Muscle of back (tissue), 13 donors: ENCODE data around the gene OTUD6A. TPM values are rescaled to one million over a fixed set of nuclear protein-coding genes. Genes with fewer than 3 reads are reported as not detected.
A peak's percentile ranks its signal among the peaks of the same experiment; 100 is the strongest.

Experiments used
- DNase-seq, 3 donors: peaks; one replicate each; pipeline versions ENCODE4 v3.0.0 to v3.0.0-alpha.2; 2013
- long read RNA-seq, 9 donors: transcript quantifications; one replicate each; lab custom pipeline, GENCODE V29; 2026
- polyA plus RNA-seq, 10 donors: library from polyadenylated mRNA; unstranded; fragments of 120-200 nt; gene quantifications; one replicate each; pipeline ENCODE4 v1.2.1, GENCODE V29; 2013; ENCODE audit not compliant: insufficient read length in 10 of 10

Gene OTUD6A
- polyA plus RNA-seq, result not detected
- long read RNA-seq, donor 1, result 0 reads
- long read RNA-seq, donor 2, result 0 reads
- long read RNA-seq, donor 3, result 0 reads
- long read RNA-seq, donor 4, result 0 reads
- long read RNA-seq, donor 5, result 0 reads
- long read RNA-seq, donor 6, result 0 reads
- long read RNA-seq, donor 7, result 0 reads
- long read RNA-seq, donor 8, result 0 reads
- long read RNA-seq, donor 9, result 0 reads

GRCh38 chrX:70062076-70062475 lies at the start of gene OTUD6A:
OTUD6A (plus strand) TSS chrX:70062457; CDS start chrX:70062525, 68 bp downstream.
- DNase-seq, result no peak

- DNase-seq, result no peak
Measured at GRCh38 chrX:70012756-70013155, 49.5 kb upstream of the OTUD6A start.

DNA sequence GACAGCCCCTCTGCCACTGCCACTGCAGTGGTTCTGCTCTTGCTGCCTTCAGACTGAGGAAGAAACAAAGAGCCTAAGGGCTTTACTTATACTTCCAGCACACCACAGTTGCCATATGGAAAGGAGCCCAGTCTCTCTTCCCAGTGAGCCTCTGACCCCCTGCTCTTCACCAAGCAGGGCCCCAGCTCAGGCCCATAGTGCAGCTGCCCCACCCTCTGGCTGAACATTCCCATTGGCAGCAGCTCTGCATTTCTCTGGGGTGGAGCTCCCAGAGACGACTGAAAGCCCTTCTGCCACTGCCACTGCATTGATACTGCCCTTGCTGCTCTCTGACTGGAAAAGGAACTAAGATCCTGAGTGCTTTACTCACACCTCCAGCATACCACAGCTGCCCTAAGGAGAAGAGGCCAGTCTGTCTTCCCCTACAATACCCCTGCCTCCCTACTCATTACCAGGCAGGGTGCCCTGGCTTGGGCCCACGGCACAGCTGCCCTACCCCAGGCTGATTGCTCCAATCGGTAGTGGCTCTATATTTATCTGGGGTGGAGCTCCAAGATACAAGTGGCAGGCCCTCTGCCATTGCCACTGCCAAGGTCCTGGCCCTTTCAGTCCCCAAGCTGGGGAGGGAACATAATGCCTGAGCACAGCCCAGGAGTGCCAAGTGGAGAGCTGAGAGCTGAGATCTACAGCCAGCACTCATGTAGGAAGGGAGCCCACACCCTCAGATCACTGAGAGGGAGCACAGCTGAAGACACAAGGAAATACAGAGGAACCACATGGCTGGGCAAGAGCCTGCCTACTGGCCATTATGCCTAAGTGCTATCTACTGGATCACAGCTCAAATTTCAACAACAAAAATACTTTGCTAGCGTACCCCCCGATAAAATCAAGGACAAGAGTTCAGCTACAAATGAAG lies 48.5 kb upstream of the OTUD6A start:
- peak in 1 of 3 donors; percentile 51 for DNase-seq

DNA sequence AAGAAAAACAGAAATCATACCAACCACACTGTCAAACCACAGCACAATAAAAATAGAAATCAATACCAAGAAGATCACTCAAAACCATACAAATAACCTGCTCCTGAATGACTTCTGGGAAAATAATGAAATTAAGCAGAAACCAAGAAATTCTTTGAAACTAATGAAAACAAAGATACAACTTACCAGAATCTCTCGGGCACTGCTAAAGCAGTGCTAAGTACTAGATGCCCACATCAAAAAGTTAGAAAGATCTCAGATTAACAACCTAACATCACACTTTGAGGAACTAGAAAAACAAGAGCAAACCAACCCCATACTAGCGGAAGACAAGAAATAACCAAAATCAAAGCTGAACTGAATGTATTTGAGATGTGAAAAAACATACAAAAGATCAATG lies 45.7 kb upstream of the OTUD6A start:
- DNase-seq, result no peak

GRCh38 chrX:70022616-70023015 lies 39.6 kb upstream of the OTUD6A start:
- no peak for DNase-seq

- peak in 2 of 3 donors; percentile 27 to 51 for DNase-seq
Measured at GRCh38 chrX:70025464-70025863, 36.8 kb upstream of the OTUD6A start.

DNA sequence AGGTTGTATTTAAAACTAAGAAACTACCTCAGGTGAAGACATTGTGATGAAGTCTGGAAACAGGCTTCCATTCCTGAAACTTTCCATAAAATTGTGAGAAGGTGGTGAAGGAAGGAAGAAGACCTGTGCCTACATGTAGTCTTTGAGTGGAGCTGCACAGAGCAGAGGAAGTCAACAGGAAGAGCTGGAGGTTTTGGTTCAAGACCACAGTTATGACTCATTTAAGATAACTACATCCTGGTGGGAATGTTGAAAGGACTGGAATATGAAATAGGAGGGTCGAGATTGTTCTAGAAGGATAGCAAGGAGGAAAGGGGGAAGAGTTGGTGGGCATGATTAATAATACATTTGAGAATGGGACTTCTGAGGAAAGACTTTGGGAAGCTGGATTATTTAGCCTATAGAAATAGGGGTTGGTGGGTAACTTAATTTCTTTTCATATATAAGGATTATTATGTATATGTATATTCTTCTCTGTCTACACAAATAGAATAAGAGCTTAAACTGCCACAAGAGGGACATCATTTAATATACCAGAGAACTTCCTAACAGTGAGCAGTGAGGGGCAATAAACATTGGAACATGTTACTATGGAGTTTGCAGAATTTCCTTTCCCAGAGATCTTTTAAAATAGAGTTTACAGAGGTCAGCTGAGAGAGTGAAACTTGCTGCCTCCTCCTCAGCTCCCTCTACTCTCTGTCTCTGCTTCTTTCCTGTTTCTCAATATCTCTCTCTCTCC lies 36.0 kb upstream of the OTUD6A start:
- DNase-seq, result no peak

DNA sequence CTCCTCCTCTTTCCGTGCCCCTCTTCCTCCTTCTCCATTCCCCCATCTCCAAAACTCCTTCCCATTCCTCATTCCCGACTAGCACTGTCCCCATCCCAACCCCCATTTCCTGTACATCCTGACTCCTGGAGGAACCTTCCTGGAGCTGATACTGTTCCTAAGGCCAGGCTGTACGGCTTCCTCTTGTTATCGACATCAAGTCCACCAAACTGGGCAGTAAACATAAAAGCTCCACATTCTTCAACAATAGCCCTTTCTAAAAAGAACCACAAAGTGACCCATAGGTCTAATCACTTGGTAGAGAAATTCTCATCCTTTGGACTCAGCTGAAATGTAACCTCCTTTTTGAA lies 35.4 kb upstream of the OTUD6A start:
- DNase-seq, result no peak

GRCh38 chrX:70029863-70030262 lies 32.4 kb upstream of the OTUD6A start:
- peak in 1 of 3 donors; percentile 41 for DNase-seq

DNA sequence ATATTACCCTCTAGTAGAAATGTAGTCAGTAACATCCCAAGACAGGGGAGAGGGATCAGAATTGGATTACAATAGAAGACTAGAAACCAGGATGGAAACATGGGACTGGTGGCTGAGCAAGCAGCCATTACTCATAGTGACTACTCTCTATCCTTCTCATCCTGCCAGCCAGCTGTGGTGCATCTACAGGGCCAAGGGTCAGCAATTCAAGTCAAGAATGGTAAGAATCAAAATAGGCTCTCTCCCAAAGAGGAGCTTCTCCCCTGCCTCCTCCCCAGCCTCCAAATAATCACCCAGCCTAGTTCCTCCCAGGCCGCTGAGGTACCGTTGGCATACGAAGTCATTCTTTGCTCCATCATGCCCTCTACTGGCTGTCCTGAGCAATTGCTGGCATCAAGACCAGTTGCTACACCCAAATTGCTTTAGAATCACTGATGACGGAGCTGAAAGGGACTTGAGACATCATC lies 31.9 kb upstream of the OTUD6A start:
- DNase-seq, result peak; percentile 34 to 76 (median 63)

DNA sequence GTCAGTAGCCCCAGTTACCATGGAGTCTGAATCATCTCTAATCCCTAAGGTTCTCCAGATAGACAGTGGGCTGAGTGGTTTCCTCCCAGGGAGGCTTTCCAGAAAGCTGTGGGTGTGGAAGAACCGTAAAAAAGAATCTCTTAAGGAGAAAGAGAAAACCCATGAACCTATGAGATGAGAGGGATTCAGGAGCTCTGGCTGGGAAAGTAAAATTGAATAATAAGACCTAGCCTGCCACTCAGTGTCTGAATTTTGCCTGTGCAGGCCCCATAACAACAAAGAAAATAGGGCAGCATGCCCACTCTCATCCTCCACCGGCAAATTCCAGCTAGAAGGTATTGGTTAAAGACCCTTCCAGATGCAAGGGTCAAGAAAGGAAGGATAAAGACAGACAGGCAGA lies 29.5 kb upstream of the OTUD6A start:
- DNase-seq, result peak in 1 of 3 donors; percentile 21

DNA sequence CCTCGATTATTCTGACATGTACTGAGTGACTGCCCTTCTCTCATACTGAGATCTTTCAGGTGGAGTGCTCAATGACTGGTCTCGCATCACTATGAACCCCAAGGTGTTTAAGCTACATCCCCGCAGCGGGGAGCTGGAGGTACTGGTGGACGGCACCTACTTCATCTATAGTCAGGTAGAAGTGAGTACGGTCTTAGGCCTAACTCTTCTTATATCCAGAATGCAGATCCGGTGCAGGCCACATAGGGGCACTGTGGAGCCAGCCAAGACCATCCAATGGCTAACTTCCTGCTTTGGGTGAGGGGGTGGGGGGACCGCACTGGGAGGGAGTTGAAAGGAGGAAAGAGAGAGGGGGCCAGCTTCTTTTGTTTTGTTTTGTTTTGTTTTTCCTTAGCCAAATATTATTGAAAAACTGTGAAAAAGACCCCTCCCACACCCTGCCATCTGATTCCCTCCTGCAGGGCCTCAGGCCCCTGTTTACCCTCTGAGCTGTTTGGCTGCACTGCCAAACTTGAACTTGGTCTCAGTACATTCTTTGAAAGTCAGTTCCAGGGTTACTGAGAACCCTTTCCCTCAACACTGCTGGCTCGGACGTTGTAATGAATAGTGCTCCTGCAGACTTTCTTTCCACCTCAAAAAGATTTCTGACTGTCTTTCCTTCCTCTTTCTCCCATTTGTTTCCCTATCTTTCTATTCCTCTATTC lies 28.8 kb upstream of the OTUD6A start:
- DNase-seq, result no peak

DNA sequence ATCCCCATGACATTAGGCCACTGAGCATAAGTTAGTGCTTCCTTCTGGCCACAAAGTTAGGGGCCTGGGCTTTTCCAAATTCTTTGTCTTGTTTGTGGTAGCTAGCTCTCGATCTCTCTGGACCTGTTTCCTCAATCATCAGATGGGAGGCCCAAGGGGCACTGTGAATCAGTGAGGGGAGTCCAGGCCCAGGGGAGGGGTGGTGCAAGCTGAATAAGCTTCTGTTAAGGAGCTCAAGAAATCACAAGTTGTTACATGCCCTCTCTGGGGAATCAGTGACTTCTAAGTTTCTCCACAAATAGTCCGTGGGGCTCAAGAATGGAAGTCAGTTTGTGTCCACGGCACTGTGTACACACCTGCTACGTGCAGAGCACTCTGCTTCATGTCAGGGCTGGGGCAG lies 27.6 kb upstream of the OTUD6A start:
- no peak for DNase-seq

DNA sequence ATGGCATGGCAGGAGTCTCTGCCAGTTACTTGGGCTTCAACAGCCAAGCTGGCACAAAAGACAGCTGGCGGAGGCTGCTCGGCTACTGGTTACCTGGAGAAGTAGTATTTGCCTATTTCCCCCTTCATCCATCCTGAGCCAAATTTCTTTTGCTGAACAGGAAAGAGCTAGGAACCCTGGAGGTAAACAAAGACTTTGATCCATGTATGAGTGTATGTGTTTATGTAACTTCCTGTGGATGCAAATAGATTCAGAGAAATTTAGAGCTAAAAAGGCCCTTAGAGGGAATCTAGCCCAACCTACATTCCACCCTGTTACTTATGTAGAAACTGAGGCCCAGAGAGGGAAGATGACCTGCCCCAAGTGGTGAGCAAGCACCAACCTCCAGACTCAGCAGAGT lies 23.7 kb upstream of the OTUD6A start:
- DNase-seq, result no peak

GRCh38 chrX:70038951-70039350 lies 23.3 kb upstream of the OTUD6A start:
- DNase-seq, result no peak

- DNase-seq, result no peak
Measured at GRCh38 chrX:70039758-70040157, 22.5 kb upstream of the OTUD6A start.

GRCh38 chrX:70041993-70042392 lies 20.3 kb upstream of the OTUD6A start:
- no peak for DNase-seq

- no peak for DNase-seq
Measured at GRCh38 chrX:70042399-70043371, 19.6 kb upstream of the OTUD6A start.

DNA sequence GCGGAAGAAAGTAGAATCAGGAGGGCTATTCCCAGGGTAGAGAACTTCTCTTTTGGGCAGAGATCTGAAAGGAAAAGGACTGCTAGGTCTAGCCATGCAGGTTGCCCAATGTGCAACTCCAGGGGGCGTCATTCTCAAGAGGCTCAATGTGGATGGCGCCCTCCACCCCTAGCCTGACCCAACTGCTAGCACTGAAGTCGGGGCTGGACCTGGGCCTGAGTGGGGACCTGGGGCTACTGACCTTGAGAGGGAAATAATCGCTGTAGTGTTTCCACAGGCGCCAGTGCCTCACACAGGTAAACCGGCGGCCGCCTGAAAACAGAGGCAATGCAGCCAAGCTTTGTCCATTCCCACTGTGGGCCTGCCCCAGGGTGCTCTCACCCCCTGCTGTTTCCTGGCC lies 18.6 kb upstream of the OTUD6A start:
- DNase-seq, result no peak

DNA sequence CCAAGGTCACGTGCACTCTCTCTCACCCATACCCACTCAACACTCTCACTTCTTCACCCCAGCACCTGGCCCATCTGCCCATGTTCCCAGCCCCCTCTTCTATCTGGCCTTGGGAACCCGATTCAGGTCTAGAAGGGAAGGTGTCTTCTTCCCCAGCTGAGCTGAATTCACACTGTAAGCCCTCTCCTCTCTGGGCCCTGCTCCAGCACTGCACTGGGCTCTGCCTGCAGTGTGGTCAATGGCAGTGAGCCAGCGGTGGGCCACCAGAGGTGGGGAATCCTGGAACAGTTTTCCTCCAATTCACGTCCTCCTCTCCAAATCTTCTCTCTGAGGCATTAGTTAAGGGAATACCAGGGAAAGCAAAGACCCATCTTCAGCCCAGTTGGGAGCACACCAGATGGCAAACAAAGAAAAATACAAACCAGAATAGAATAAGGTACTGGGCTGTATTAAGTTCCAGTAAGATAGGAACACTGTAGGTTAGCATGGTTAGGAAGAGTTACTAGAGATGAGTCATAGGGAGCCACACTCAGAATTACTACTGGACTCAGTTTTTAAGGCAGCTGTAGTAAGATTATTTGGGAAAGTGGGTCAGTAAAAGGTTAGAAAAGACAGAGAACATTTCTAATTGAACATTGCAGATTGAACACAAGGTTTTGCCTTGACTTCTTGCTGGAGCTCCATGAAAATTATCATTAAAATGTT lies 17.6 kb upstream of the OTUD6A start:
- DNase-seq, result no peak
